Neutrophil (primary cell): Measurements from ENCODE around the gene RNF133.
"Not testable (repeated sequence)": the region's sequence is repeated elsewhere in the genome, so short reads cannot be mapped to it uniquely, and the experiment has no call there.

Source experiments
- H3K27ac ChIP-seq: fragments of 200-600 bp; sonication (generic); 2 replicates; pipeline ENCODE4 v1.5.1; 2016; ENCODE audit warnings: mild to moderate bottlenecking, moderate library complexity
- H3K27me3 ChIP-seq: fragments of 200-600 bp; sonication (generic); 2 replicates; pipeline ENCODE4 v1.6.0; 2016; ENCODE audit warnings: mild to moderate bottlenecking
- H3K36me3 ChIP-seq: fragments of 200-600 bp; sonication (generic); 2 replicates; pipeline ENCODE4 v1.5.1; 2017
- H3K4me1 ChIP-seq, 2 experiments: fragments of 200-600 bp in 1 of 2; sonication (generic) in 1 of 2; 1 replicate in 1 of 2; 2 replicates in 1 of 2; pipeline versions ENCODE4 v1.5.1 to v1.6.1; 2013 to 2016; ENCODE audit warnings: low read depth in 1 of 2, low read length in 1 of 2, mild to moderate bottlenecking in 1 of 2, moderate library complexity in 1 of 2; ENCODE audit not compliant: control insufficient read depth in 1 of 2, insufficient read depth in 1 of 2
- H3K4me3 ChIP-seq, 2 experiments: fragments of 200-600 bp in 1 of 2; sonication (generic) in 1 of 2; 1 replicate in 1 of 2; 2 replicates in 1 of 2; pipeline ENCODE4 v1.5.1; 2013 to 2016; ENCODE audit warnings: low read depth in 1 of 2, low read length in 1 of 2, mild to moderate bottlenecking in 1 of 2, moderate library complexity in 1 of 2
- H3K9me3 ChIP-seq: fragments of 200-600 bp; sonication (generic); 2 replicates; pipeline ENCODE4 v1.5.1; 2016
- TF ChIP-seq, protein P1 (sequence below): fragments of 200-600 bp; sonication (generic); IDR thresholded peaks from 2 replicates; pipeline ENCODE4 v1.5.1; 2016; ENCODE audit warnings: antibody characterized with exemption

RNF133 gene

DNA sequence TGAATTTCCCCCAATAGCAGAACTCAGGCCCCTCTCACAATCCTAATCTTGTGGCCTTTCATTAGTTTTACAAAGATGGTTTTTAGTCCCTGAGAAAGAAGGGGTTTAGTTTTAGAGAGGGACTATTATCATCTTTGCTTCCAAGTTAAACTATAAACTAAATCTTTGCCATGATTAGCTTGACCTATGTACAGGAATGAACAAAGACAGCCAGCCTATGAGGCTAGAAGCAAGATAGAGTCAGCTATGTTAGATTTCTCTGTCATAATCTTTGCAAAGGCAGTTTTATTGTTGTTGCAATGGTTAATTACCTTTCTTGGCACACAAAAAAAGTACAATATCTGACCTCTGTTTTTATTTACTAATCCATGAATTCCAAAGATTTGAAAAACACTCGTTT is 19.1 kb downstream of the RNF133 start:
- Histone ChIP-seq H3K4me3 (no peak overlapping the region), H3K27me3 (no peaks in the 10 kb centered on the region), H3K9me3 (no peaks in the 10 kb centered on the region), H3K4me1 (no peaks in the 10 kb centered on the region), H3K36me3 (no peaks in the 10 kb centered on the region), H3K27ac (no peak overlapping the region)
- TF ChIP-seq, protein P1, sequence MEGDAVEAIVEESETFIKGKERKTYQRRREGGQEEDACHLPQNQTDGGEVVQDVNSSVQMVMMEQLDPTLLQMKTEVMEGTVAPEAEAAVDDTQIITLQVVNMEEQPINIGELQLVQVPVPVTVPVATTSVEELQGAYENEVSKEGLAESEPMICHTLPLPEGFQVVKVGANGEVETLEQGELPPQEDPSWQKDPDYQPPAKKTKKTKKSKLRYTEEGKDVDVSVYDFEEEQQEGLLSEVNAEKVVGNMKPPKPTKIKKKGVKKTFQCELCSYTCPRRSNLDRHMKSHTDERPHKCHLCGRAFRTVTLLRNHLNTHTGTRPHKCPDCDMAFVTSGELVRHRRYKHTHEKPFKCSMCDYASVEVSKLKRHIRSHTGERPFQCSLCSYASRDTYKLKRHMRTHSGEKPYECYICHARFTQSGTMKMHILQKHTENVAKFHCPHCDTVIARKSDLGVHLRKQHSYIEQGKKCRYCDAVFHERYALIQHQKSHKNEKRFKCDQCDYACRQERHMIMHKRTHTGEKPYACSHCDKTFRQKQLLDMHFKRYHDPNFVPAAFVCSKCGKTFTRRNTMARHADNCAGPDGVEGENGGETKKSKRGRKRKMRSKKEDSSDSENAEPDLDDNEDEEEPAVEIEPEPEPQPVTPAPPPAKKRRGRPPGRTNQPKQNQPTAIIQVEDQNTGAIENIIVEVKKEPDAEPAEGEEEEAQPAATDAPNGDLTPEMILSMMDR = no peak

DNA sequence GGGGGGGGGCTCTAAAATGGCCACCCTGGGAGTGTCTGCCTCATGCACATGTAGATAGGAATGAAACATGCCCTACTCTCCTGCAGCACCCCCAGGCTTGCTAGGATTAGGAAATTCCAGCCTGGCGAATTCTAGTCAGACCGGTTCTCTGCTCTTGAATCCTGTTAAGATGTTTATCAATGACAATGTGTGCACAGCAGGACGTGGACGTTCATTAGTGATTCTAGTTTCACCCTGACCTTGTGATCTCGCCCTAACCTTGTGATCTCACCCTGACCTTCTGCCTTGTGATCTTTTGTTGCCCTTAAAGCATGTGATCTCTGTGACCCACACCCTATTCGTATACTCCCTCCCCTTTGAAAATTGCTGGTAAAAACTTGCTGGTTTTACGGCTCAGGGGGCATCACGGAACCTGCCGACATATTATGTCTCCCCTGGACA is 19.6 kb downstream of the RNF133 start:
- not testable (repeated sequence) for H3K27me3 ChIP-seq, H3K27ac ChIP-seq, H3K4me1 ChIP-seq, H3K9me3 ChIP-seq, H3K36me3 ChIP-seq, H3K4me3 ChIP-seq

DNA sequence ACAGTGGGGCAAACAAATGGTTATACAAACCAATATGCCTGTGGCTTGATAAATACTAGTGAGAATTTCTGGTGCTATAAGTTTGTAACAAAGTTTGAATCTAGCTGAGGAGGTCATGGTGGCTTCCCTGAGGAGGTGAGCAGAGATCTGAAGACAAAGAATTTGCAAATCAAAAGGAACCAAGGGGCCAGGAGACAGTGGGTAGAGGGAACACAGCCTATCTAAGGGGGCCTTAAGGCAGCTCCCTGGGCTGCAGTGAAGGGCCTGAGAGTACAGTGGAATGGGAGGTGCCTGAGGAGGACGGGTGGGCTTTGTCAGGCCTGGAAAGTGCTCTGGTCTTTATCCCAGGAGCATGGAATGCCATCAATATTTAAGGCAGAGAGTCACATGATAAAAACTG is 21.8 kb downstream of the RNF133 start:
- H3K9me3 ChIP-seq = no peaks in the 10 kb centered on the region
- H3K4me1 ChIP-seq = no peaks in the 10 kb centered on the region
- no peaks in the 10 kb centered on the region for H3K27me3 ChIP-seq
- TF ChIP-seq, protein P1 = no peak
- H3K36me3 ChIP-seq = no peaks in the 10 kb centered on the region
- H3K27ac ChIP-seq = no peak overlapping the region
- H3K4me3 ChIP-seq = no peak overlapping the region

DNA sequence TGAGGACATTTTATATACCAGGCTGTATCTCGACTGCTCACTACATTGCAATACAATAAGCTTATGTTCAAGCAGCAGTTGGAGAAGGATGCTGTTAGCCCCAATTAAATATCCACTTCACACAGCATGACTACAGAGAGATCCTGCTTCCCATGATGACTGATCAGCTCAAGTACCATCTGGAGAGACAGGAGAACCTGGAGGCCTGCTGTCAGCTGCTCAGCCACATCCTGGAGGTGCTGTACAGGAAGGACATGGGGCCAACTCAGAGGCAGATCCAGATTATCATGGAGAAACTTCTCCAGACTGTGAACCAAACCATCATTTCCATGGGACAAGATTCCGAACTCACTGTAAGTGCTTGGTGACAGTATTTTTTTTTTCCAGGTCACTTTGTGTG is 22.5 kb downstream of the RNF133 start:
- no peak overlapping the region for H3K27ac ChIP-seq
- TF ChIP-seq, protein P1 = no peak
- H3K36me3 ChIP-seq = no peaks in the 10 kb centered on the region
- H3K4me3 ChIP-seq = no peak overlapping the region
- no peaks in the 10 kb centered on the region for H3K4me1 ChIP-seq
- H3K27me3 ChIP-seq = no peaks in the 10 kb centered on the region
- no peaks in the 10 kb centered on the region for H3K9me3 ChIP-seq

DNA sequence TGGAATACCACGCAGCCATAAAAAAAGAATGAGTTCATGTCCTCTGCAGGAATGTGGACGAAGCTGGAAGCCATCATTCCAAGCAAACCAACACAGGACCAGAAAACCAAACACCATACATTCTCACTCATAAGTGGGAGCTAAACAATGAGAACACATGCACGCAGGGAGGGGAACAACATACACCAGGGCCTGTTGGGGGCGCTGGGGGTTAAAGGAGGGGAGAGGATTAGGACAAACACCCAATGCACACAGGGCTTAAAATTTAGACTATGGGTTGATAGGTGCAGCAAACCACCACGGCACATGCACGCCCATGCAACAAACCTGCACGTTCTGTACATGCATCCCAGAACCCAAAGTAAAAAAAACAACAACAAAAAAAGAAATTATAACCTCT is 23.3 kb downstream of the RNF133 start:
- Histone ChIP-seq H3K27me3 (no peaks in the 10 kb centered on the region), H3K36me3 (no peaks in the 10 kb centered on the region), H3K27ac (no peak overlapping the region), H3K9me3 (no peaks in the 10 kb centered on the region), H3K4me1 (no peaks in the 10 kb centered on the region), H3K4me3 (no peak overlapping the region)
- TF ChIP-seq, protein P1 = no peak

DNA sequence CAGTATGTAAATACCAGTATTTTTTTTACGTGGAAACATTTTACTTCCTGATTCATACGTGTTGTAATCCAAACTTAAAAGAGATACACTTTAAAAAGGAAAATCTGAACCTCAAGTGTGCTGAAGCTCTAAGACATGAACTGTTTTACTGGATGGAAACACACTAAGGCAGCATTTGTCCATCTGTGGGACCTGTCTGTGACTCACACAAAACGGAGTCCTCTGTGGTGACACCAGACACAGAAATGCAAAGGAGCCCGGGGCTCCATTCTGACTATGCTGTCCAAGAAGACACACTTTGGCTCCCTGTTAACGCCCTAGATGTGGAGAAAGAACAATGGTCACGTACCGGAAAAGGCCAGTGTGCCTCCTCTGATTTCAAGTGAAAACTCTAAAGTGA is 23.9 kb downstream of the RNF133 start:
- H3K4me1 ChIP-seq = no peaks in the 10 kb centered on the region
- TF ChIP-seq, protein P1 = no peak
- H3K36me3 ChIP-seq = no peaks in the 10 kb centered on the region
- H3K27me3 ChIP-seq = no peaks in the 10 kb centered on the region
- no peaks in the 10 kb centered on the region for H3K9me3 ChIP-seq
- no peak overlapping the region for H3K4me3 ChIP-seq
- H3K27ac ChIP-seq = no peak overlapping the region
